HL-60 (cell line): ENCODE measurements around the gene ZBTB7C.

ENCODE experiments used
- CTCF ChIP-seq: IDR thresholded peaks from one replicate; pipeline ENCODE4 v1.5.1; 2011; ENCODE audit warnings: low read length, control low read depth, inconsistent platforms; ENCODE audit not compliant: insufficient read depth
- GABPA ChIP-seq: IDR thresholded peaks from 2 replicates; pipeline ENCODE4 v1.6.1; 2012; ENCODE audit warnings: low read depth
- POLR2AphosphoS5 ChIP-seq: IDR thresholded peaks from 2 replicates; pipeline ENCODE4 v1.6.1; 2012; ENCODE audit warnings: low read depth
- REST ChIP-seq: IDR thresholded peaks from 2 replicates; pipeline ENCODE4 v1.6.1; 2012; ENCODE audit warnings: low read depth; ENCODE audit not compliant: insufficient replicate concordance
- SPI1 ChIP-seq: IDR thresholded peaks from 2 replicates; pipeline ENCODE4 v1.6.1; 2012; ENCODE audit warnings: low read depth, mild to moderate bottlenecking, borderline replicate concordance

GRCh38 chr18:48405978-48406377 lies 3.2 kb downstream of the ZBTB7C start:
- TF ChIP-seq CTCF: no peak
- TF ChIP-seq POLR2AphosphoS5: no peak
- no peak for TF ChIP-seq REST
- no peak for TF ChIP-seq SPI1
- no peak for TF ChIP-seq GABPA
